ENCODE results near the gene PDE8B.

Gene PDE8B

DNA sequence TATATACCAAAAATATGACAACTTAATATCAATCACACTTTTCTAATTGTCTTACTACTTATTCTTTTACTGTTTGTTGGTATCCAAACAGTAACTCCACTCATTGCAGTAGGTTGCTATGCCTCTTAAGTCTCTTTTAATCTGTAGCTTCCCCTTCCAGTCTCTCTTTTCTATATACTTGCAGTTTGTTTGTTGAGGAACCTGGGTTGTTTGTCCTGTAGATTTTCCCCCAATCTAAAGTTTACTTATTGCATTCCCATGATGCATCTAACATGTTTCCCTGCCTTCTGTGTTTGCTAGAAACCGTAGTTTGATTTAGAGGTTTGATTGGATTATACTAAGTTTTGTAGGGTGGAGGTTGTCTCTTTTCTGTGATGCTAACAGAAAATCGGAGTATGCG is 10.6 kb downstream of the PDE8B start:
- Histone ChIP-seq H3K56ac (ENCODE audit: low read length) (no peak overlapping the region), H4K5ac (ENCODE audit: low read length) (no peak overlapping the region), H2BK15ac (replicated peaks; ENCODE audit: low read depth) (no peak overlapping the region), H2BK120ac (ENCODE audit: low read depth, low read length) (no peak overlapping the region), H3K79me2 (ENCODE audit: control insufficient read depth, insufficient read depth, low read length) (no peaks in the 10 kb centered on the region), H3K4ac (ENCODE audit: low read depth, low read length) (no peak overlapping the region), H3K27ac (ENCODE audit: low read depth, low read length) (no peak overlapping the region), H2AK5ac (ENCODE audit: low read length) (no peak overlapping the region), H3K23ac (ENCODE audit: low read length) (no peak overlapping the region), H2BK5ac (ENCODE audit: low read length) (no peak overlapping the region), H3K4me3 (ENCODE audit: low read length) (no peak overlapping the region), H4K8ac (ENCODE audit: low read depth, low read length) (no peak overlapping the region), H3K18ac (ENCODE audit: low read length) (no peak overlapping the region), H3K79me1 (ENCODE audit: low read length) (no peaks in the 10 kb centered on the region), H3K27me3 (ENCODE audit: insufficient read depth, low read length, poor library complexity) (no peaks in the 10 kb centered on the region), H3K9ac (ENCODE audit: low read length) (no peak overlapping the region), H3K4me2 (ENCODE audit: low read length) (no peak overlapping the region), H3K36me3 (ENCODE audit: control insufficient read depth, insufficient read depth, low read length) (no peaks in the 10 kb centered on the region), H3K4me1 (ENCODE audit: control insufficient read depth, low read depth, low read length) (no peaks in the 10 kb centered on the region)
- DNase-seq, result no peak
- 100% methylated on average over 1 of the region's 3 CpGs for WGBS (ENCODE audit: extremely low coverage, insufficient coverage, low lambda C conversion rate)

DNA sequence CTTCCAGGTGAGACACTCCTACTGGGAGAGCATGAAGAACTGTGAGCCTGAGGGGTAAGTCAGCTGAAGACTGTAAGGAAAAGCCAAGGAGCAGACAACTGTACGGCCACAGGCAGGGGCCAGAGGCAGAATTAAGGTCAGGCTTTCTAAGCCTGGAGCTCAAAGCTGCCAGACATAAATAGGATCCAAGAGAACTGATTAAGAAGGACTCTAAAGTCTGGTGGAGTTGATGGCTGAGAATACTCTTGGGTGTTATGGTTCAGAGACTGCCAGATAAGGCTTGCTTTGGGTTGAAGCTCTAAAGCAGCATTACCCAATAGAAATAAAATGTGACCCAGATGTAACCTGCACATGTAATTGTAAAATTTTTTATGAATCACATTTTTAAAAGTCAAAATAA is 12.2 kb downstream of the PDE8B start:
- H3K27me3 ChIP-seq (ENCODE audit: insufficient read depth, low read length, poor library complexity), result no peaks in the 10 kb centered on the region
- WGBS (ENCODE audit: extremely low coverage, insufficient coverage, low lambda C conversion rate), result no CpG with 5 or more reads among the region's 1 CpG
- no peak overlapping the region for H3K23ac ChIP-seq (ENCODE audit: low read length)
- H3K18ac ChIP-seq (ENCODE audit: low read length), result no peak overlapping the region
- no peak overlapping the region for H3K9ac ChIP-seq (ENCODE audit: low read length)
- no peaks in the 10 kb centered on the region for H3K79me1 ChIP-seq (ENCODE audit: low read length)
- H3K79me2 ChIP-seq (ENCODE audit: control insufficient read depth, insufficient read depth, low read length), result no peaks in the 10 kb centered on the region
- H4K5ac ChIP-seq (ENCODE audit: low read length), result no peak overlapping the region
- no peak overlapping the region for H3K4ac ChIP-seq (ENCODE audit: low read depth, low read length)
- H3K4me3 ChIP-seq (ENCODE audit: low read length), result no peak overlapping the region
- H3K36me3 ChIP-seq (ENCODE audit: control insufficient read depth, insufficient read depth, low read length), result no peaks in the 10 kb centered on the region
- H3K56ac ChIP-seq (ENCODE audit: low read length), result no peak overlapping the region
- H4K8ac ChIP-seq (ENCODE audit: low read depth, low read length), result no peak overlapping the region
- no peaks in the 10 kb centered on the region for H3K4me1 ChIP-seq (ENCODE audit: control insufficient read depth, low read depth, low read length)
- H3K27ac ChIP-seq (ENCODE audit: low read depth, low read length), result no peak overlapping the region
- no peak overlapping the region for H2BK5ac ChIP-seq (ENCODE audit: low read length)
- no peak overlapping the region for H2AK5ac ChIP-seq (ENCODE audit: low read length)
- no peak overlapping the region for H2BK120ac ChIP-seq (ENCODE audit: low read depth, low read length)
- H2BK15ac ChIP-seq (replicated peaks; ENCODE audit: low read depth), result no peak overlapping the region
- no peak overlapping the region for H3K4me2 ChIP-seq (ENCODE audit: low read length)
- no peak for DNase-seq

DNA sequence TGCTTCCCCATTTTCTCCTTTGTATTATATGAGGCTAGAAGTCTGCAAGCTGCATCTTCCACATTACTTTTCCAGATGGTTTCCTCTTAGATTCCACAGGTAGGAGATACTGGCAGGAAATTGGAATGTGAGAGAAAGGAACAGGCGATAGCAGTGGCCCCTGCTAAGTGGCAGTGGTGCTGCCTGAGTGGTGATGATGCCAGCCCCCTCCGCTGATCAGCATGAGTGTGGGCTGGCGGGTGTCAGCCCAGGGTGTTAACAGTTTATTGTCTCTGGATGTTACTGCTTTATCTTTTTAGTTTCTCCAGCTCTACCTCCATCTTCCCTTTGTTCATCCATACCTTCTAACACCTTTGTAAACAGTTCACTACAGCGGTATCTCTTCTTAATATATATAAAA is 13.2 kb downstream of the PDE8B start:
- Histone ChIP-seq H3K27ac (ENCODE audit: low read depth, low read length) (no peak overlapping the region), H3K4me3 (ENCODE audit: low read length) (no peak overlapping the region), H2BK5ac (ENCODE audit: low read length) (no peak overlapping the region), H3K4me2 (ENCODE audit: low read length) (no peak overlapping the region), H3K56ac (ENCODE audit: low read length) (no peak overlapping the region), H3K18ac (ENCODE audit: low read length) (no peak overlapping the region), H3K23ac (ENCODE audit: low read length) (no peak overlapping the region), H4K5ac (ENCODE audit: low read length) (no peak overlapping the region), H3K4ac (ENCODE audit: low read depth, low read length) (no peak overlapping the region), H3K79me2 (ENCODE audit: control insufficient read depth, insufficient read depth, low read length) (no peaks in the 10 kb centered on the region), H3K79me1 (ENCODE audit: low read length) (no peaks in the 10 kb centered on the region), H3K4me1 (ENCODE audit: control insufficient read depth, low read depth, low read length) (no peaks in the 10 kb centered on the region), H3K9ac (ENCODE audit: low read length) (no peak overlapping the region), H4K8ac (ENCODE audit: low read depth, low read length) (no peak overlapping the region), H3K36me3 (ENCODE audit: control insufficient read depth, insufficient read depth, low read length) (no peaks in the 10 kb centered on the region), H2BK15ac (replicated peaks; ENCODE audit: low read depth) (no peak overlapping the region), H2AK5ac (ENCODE audit: low read length) (no peak overlapping the region), H2BK120ac (ENCODE audit: low read depth, low read length) (no peak overlapping the region), H3K27me3 (ENCODE audit: insufficient read depth, low read length, poor library complexity) (no peaks in the 10 kb centered on the region)
- no peak for DNase-seq
- WGBS (ENCODE audit: extremely low coverage, insufficient coverage, low lambda C conversion rate), result no CpG with 5 or more reads among the region's 4 CpGs

DNA sequence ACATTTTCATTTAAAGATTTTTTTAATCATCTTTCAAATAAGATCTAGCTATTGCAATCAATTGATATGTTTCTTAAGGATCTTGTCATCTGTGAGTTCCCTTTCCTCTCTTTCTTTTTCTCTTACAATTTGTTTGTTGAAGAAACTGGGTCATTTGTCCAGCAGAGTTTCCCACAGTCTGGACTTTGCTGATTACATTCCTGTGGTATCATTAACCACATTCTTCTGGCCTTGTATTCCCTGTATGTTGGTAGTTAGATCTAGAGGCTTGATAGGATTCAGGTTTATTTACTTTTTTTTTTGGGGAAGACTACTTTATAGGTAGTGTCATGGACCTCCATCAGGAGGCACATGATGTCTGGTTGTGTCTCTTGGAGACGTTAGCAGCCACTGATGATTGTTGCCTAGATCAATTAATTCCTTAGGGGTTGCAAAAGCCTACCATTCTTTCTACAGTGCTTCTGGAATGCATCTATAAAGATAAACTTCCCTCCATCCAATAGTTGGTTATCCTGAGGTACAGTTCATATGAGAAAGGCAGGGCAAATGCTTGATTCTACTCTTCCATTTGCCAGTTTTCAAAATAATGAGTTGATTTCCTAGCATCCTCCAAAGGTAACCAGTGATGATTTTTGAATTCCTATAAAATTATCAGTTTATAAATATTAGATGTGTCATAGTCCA is 14.3 kb downstream of the PDE8B start:
- H3K4me2 ChIP-seq (ENCODE audit: low read length), result no peak overlapping the region
- no peak overlapping the region for H3K9ac ChIP-seq (ENCODE audit: low read length)
- H3K79me2 ChIP-seq (ENCODE audit: control insufficient read depth, insufficient read depth, low read length), result no peaks in the 10 kb centered on the region
- H4K5ac ChIP-seq (ENCODE audit: low read length), result no peak overlapping the region
- no peak for DNase-seq
- H2BK5ac ChIP-seq (ENCODE audit: low read length), result no peak overlapping the region
- no peak overlapping the region for H3K18ac ChIP-seq (ENCODE audit: low read length)
- H2BK15ac ChIP-seq (replicated peaks; ENCODE audit: low read depth), result no peak overlapping the region
- H2BK120ac ChIP-seq (ENCODE audit: low read depth, low read length), result no peak overlapping the region
- no peak overlapping the region for H3K4ac ChIP-seq (ENCODE audit: low read depth, low read length)
- H3K4me1 ChIP-seq (ENCODE audit: control insufficient read depth, low read depth, low read length), result no peaks in the 10 kb centered on the region
- no peak overlapping the region for H3K27ac ChIP-seq (ENCODE audit: low read depth, low read length)
- no peaks in the 10 kb centered on the region for H3K79me1 ChIP-seq (ENCODE audit: low read length)
- no peak overlapping the region for H3K4me3 ChIP-seq (ENCODE audit: low read length)
- H3K23ac ChIP-seq (ENCODE audit: low read length), result no peak overlapping the region
- WGBS (ENCODE audit: extremely low coverage, insufficient coverage, low lambda C conversion rate), result no CpG with 5 or more reads among the region's 1 CpG
- H3K56ac ChIP-seq (ENCODE audit: low read length), result no peak overlapping the region
- no peaks in the 10 kb centered on the region for H3K27me3 ChIP-seq (ENCODE audit: insufficient read depth, low read length, poor library complexity)
- H2AK5ac ChIP-seq (ENCODE audit: low read length), result no peak overlapping the region
- no peaks in the 10 kb centered on the region for H3K36me3 ChIP-seq (ENCODE audit: control insufficient read depth, insufficient read depth, low read length)
- no peak overlapping the region for H4K8ac ChIP-seq (ENCODE audit: low read depth, low read length)

DNA sequence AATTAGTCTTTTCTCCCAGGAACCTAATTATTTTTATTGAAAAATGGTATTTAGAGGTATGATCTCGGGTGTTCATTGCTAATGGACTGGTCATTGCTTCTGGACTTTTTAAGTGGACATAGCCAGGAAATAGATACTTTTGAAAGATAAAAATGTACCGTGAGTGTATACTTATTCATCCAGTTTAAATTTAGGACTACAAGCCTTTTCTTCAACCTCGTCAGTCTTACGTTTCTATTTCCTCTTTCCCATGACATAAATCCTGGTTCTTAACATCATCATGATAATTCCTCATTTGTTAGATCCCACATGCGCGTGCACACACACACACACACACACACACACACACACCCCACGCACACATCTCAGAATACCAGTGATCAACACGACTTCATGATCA is 15.1 kb downstream of the PDE8B start:
- no peak overlapping the region for H3K18ac ChIP-seq (ENCODE audit: low read length)
- no peak overlapping the region for H2BK5ac ChIP-seq (ENCODE audit: low read length)
- DNase-seq, result no peak
- H3K27me3 ChIP-seq (ENCODE audit: insufficient read depth, low read length, poor library complexity), result no peaks in the 10 kb centered on the region
- H4K5ac ChIP-seq (ENCODE audit: low read length), result no peak overlapping the region
- no peak overlapping the region for H3K23ac ChIP-seq (ENCODE audit: low read length)
- no peaks in the 10 kb centered on the region for H3K79me1 ChIP-seq (ENCODE audit: low read length)
- no peaks in the 10 kb centered on the region for H3K79me2 ChIP-seq (ENCODE audit: control insufficient read depth, insufficient read depth, low read length)
- no peak overlapping the region for H3K9ac ChIP-seq (ENCODE audit: low read length)
- H3K36me3 ChIP-seq (ENCODE audit: control insufficient read depth, insufficient read depth, low read length), result no peaks in the 10 kb centered on the region
- no peak overlapping the region for H2AK5ac ChIP-seq (ENCODE audit: low read length)
- H4K8ac ChIP-seq (ENCODE audit: low read depth, low read length), result no peak overlapping the region
- no peak overlapping the region for H3K4me3 ChIP-seq (ENCODE audit: low read length)
- H2BK15ac ChIP-seq (replicated peaks; ENCODE audit: low read depth), result no peak overlapping the region
- no CpG with 5 or more reads among the region's 8 CpGs for WGBS (ENCODE audit: extremely low coverage, insufficient coverage, low lambda C conversion rate)
- H3K4me1 ChIP-seq (ENCODE audit: control insufficient read depth, low read depth, low read length), result no peaks in the 10 kb centered on the region
- no peak overlapping the region for H3K27ac ChIP-seq (ENCODE audit: low read depth, low read length)
- H3K4ac ChIP-seq (ENCODE audit: low read depth, low read length), result no peak overlapping the region
- no peak overlapping the region for H3K56ac ChIP-seq (ENCODE audit: low read length)
- no peak overlapping the region for H3K4me2 ChIP-seq (ENCODE audit: low read length)
- H2BK120ac ChIP-seq (ENCODE audit: low read depth, low read length), result no peak overlapping the region

DNA sequence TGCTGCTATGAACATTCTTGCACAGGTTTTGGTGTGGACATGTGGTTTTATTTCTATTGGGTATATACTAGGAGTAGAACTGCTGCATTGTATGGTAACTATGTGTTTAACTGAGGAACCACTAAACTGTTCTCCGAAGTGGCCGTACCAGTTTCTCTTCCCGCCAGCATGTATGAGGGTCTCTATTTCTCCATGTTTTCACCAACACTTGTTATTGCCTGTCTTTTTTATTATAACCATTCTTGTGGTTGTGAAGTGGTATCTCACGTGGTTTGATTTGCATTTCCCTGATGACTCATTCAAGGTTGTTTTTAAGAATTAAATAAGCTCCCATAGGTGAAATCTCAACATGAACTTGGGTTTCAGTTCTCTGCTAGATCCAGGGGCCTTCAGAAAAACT is 19.4 kb downstream of the PDE8B start:
- no peak for DNase-seq
- H3K79me2 ChIP-seq (ENCODE audit: control insufficient read depth, insufficient read depth, low read length), result no peaks in the 10 kb centered on the region
- no CpG with 5 or more reads among the region's 4 CpGs for WGBS (ENCODE audit: extremely low coverage, insufficient coverage, low lambda C conversion rate)
- H2BK120ac ChIP-seq (ENCODE audit: low read depth, low read length), result no peak overlapping the region
- H3K23ac ChIP-seq (ENCODE audit: low read length), result no peak overlapping the region
- H4K8ac ChIP-seq (ENCODE audit: low read depth, low read length), result no peak overlapping the region
- no peak overlapping the region for H4K5ac ChIP-seq (ENCODE audit: low read length)
- H2BK15ac ChIP-seq (replicated peaks; ENCODE audit: low read depth), result no peak overlapping the region
- H3K56ac ChIP-seq (ENCODE audit: low read length), result no peak overlapping the region
- no peak overlapping the region for H3K4me2 ChIP-seq (ENCODE audit: low read length)
- H3K4me1 ChIP-seq (ENCODE audit: control insufficient read depth, low read depth, low read length), result peaks cover 5% of the 10 kb centered on the region
- no peak overlapping the region for H3K9ac ChIP-seq (ENCODE audit: low read length)
- no peak overlapping the region for H2BK5ac ChIP-seq (ENCODE audit: low read length)
- H2AK5ac ChIP-seq (ENCODE audit: low read length), result no peak overlapping the region
- no peak overlapping the region for H3K27ac ChIP-seq (ENCODE audit: low read depth, low read length)
- no peak overlapping the region for H3K18ac ChIP-seq (ENCODE audit: low read length)
- H3K27me3 ChIP-seq (ENCODE audit: insufficient read depth, low read length, poor library complexity), result no peaks in the 10 kb centered on the region
- H3K36me3 ChIP-seq (ENCODE audit: control insufficient read depth, insufficient read depth, low read length), result no peaks in the 10 kb centered on the region
- no peaks in the 10 kb centered on the region for H3K79me1 ChIP-seq (ENCODE audit: low read length)
- H3K4me3 ChIP-seq (ENCODE audit: low read length), result no peak overlapping the region
- H3K4ac ChIP-seq (ENCODE audit: low read depth, low read length), result no peak overlapping the region
